Esophagus muscularis mucosa (tissue), 3 donors: Measurements from ENCODE around the gene PDE6D.

Experiments
- POLR2AphosphoS5 ChIP-seq, 2 donors: sonication (generic); formaldehyde crosslinking; IDR thresholded peaks; one replicate each; pipeline ENCODE4 v1.6.1; 2017; ENCODE audit warnings: antibody characterized with exemption in 2 of 2
- TF ChIP-seq, protein P1 (sequence below), 3 experiments: fragments of 200-600 bp in 2 of 3; fragments of 450-650 bp in 1 of 3; sonication (generic) in 2 of 3; IDR thresholded peaks; one replicate each; pipeline ENCODE4 v1.5.1; 2017 to 2019; ENCODE audit warnings: antibody characterized with exemption in 3 of 3, mild to moderate bottlenecking in 2 of 3, moderate library complexity in 1 of 3

DNA sequence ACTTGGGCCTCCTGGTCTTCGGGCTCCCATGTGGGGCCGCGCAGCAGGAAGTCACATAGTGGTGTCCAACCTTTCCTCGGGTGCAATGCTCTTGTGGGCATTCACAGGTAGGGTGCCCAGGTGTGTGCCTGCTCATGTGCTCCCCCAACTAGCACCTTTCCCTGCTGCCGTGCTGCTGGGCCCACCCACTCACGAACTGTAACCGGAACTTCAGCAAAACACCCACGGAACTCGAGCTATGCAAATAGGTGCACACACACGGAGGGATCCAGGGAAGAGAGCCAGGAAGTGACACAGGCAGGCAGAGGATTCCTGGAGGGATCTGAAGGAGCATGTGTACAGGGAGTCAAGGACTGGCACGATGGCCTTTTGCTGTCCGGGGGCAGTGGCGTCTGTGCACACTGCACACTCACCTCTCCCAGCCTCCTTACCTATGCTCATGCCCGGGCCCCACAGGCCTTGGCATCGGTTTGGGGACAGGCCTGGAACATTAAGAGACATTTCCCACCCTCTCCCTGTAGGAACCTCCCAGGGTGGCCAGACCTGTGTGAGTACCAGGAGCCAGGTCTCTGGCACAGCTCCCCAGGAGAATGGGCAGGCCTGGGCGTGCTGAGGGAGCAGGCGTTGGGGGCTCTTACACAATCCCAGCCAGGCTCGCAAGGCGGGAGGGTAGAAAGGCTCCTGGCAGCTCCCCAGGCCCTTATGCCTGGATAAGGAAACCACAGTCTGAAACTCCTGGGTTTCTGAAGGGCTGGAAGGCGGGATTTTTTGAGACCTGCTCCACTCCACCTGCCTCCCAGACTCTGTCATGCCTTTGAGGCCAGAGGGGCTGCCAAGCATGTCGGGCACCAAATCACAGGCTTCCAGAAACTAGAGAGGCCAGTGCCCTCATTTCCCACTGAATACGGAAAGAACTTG, 79.4 kb downstream of the PDE6D start:
- TF ChIP-seq POLR2AphosphoS5 (IDR thresholded peaks at IDR 0.05), result no peak
- TF ChIP-seq, protein P1, sequence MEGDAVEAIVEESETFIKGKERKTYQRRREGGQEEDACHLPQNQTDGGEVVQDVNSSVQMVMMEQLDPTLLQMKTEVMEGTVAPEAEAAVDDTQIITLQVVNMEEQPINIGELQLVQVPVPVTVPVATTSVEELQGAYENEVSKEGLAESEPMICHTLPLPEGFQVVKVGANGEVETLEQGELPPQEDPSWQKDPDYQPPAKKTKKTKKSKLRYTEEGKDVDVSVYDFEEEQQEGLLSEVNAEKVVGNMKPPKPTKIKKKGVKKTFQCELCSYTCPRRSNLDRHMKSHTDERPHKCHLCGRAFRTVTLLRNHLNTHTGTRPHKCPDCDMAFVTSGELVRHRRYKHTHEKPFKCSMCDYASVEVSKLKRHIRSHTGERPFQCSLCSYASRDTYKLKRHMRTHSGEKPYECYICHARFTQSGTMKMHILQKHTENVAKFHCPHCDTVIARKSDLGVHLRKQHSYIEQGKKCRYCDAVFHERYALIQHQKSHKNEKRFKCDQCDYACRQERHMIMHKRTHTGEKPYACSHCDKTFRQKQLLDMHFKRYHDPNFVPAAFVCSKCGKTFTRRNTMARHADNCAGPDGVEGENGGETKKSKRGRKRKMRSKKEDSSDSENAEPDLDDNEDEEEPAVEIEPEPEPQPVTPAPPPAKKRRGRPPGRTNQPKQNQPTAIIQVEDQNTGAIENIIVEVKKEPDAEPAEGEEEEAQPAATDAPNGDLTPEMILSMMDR (IDR thresholded peaks at IDR 0.05), result no peak
